HepG2 (cell line): ENCODE data around the gene ZSWIM9. TPM values are rescaled to one million over a fixed set of nuclear protein-coding genes. Genes with fewer than 3 reads are reported as not detected.

Experiments used
- DDIT3 ChIP-seq: sonication (generic); formaldehyde crosslinking; IDR thresholded peaks from 2 replicates; pipeline ENCODE4 v1.4.0; 2020; ENCODE audit warnings: mild to moderate bottlenecking, missing genetic modification reagents
- GABPA ChIP-seq, 2 experiments: IDR thresholded peaks; 2 replicates each; pipeline ENCODE4 v1.6.1; 2011 to 2016; ENCODE audit warnings: low read depth in 2 of 2, low read length in 1 of 2, missing biosample characterization in 1 of 2, missing genetic modification characterization in 1 of 2
- HOXA3 ChIP-seq: sonication (generic); formaldehyde crosslinking; IDR thresholded peaks from 2 replicates; pipeline ENCODE4 v1.5.0; 2020; ENCODE audit warnings: missing genetic modification reagents
- MED1 ChIP-seq: sonication (generic); formaldehyde crosslinking; IDR thresholded peaks from 2 replicates; pipeline ENCODE4 v1.4.0; 2020; ENCODE audit warnings: missing genetic modification reagents
- NFE2L2 ChIP-seq: fragments of 150-350 bp; IDR thresholded peaks from 2 replicates; pipeline ENCODE4 v1.6.1; 2014; ENCODE audit warnings: low read length
- NFYC ChIP-seq: IDR thresholded peaks from 2 replicates; pipeline ENCODE4 v1.6.1; 2016; ENCODE audit warnings: missing genetic modification reagents, missing compliant biosample characterization
- PAWR ChIP-seq: sonication (generic); formaldehyde crosslinking; IDR thresholded peaks from 2 replicates; pipeline ENCODE4 v1.4.0; 2020; ENCODE audit warnings: missing genetic modification reagents, mild to moderate bottlenecking, borderline replicate concordance
- REPIN1 ChIP-seq: sonication (generic); formaldehyde crosslinking; IDR thresholded peaks from 2 replicates; pipeline ENCODE4 v1.8.0; 2022; ENCODE audit warnings: missing genetic modification reagents, low read depth, mild to moderate bottlenecking, borderline replicate concordance
- TOPORS ChIP-seq: sonication (generic); formaldehyde crosslinking; IDR thresholded peaks from 2 replicates; pipeline ENCODE4 v1.8.0; 2023; ENCODE audit warnings: mild to moderate bottlenecking, missing genetic modification reagents
- ZNF441 ChIP-seq: sonication (generic); formaldehyde crosslinking; IDR thresholded peaks from 2 replicates; pipeline ENCODE4 v1.7.0; 2021; ENCODE audit warnings: missing genetic modification reagents, borderline replicate concordance
- ZNF674 ChIP-seq: sonication (generic); formaldehyde crosslinking; IDR thresholded peaks from 2 replicates; pipeline ENCODE4 v1.5.0; 2020; ENCODE audit warnings: low read depth, mild to moderate bottlenecking, missing genetic modification reagents
- ZNF7 ChIP-seq: IDR thresholded peaks from 2 replicates; pipeline ENCODE4 v1.6.1; 2016; ENCODE audit warnings: missing biosample characterization, missing genetic modification reagents
- ZNF720 ChIP-seq: sonication (generic); formaldehyde crosslinking; IDR thresholded peaks from 2 replicates; pipeline ENCODE4 v1.4.0; 2020; ENCODE audit warnings: missing genetic modification reagents
- ZNF891 ChIP-seq: sonication (generic); formaldehyde crosslinking; IDR thresholded peaks from 2 replicates; pipeline ENCODE4 v1.5.0; 2020; ENCODE audit warnings: mild to moderate bottlenecking, missing genetic modification reagents
- polyA plus RNA-seq, 8 experiments: library from polyadenylated mRNA; depleted of rRNA in 3 of 8; stranded (reverse) in 7 of 8; unstranded in 1 of 8; fragments of >200 nt; fragmentation: Illumina TruSeq in 4 of 8; extraction: Trizol in 4 of 8; gene quantifications; 2 replicates each; pipeline versions ENCODE4 v1.2.1 to v1.2.3, GENCODE V29; 2011 to 2016; ENCODE audit warnings: low read depth in 4 of 8, missing spikeins in 1 of 8, mixed read lengths in 1 of 8; ENCODE audit not compliant: insufficient read depth in 1 of 8
- total RNA-seq, 5 experiments: library from RNA; depleted of rRNA; stranded (reverse); fragments of >200 nt; fragmentation: Illumina TruSeq; extraction: Trizol; gene quantifications; 2 replicates each; pipeline ENCODE4 v1.2.3, GENCODE V29; 2016; ENCODE audit warnings: low read depth in 1 of 5
- TF ChIP-seq, protein P1 (sequence below): fragments of 450-650 bp; IDR thresholded peaks from 2 replicates; pipeline ENCODE4 v1.6.1; 2017
- TF ChIP-seq, protein P2 (sequence below): sonication (generic); formaldehyde crosslinking; IDR thresholded peaks from 2 replicates; pipeline ENCODE4 v1.4.0; 2020; ENCODE audit warnings: missing genetic modification reagents

ZSWIM9 gene
- total and polyA plus RNA-seq, 2 of the 13 experiments (the other 11 are each of a cell fraction or from before 2014, with no cell fraction given) = 0.18 to 1.1 TPM

- TF ChIP-seq DDIT3 (CRISPR knock-in tag) (no peak), ZNF7 (CRISPR knock-in tag) (no peak), REPIN1 (CRISPR knock-in tag) (no peak), ZNF674 (CRISPR knock-in tag) (no peak), HOXA3 (CRISPR knock-in tag) (no peak), ZNF891 (CRISPR knock-in tag) (no peak), TOPORS (CRISPR knock-in tag) (no peak), NFE2L2 (no peak), MED1 (CRISPR knock-in tag) (no peak), PAWR (CRISPR knock-in tag) (no peak), GABPA (IDR thresholded peaks at IDR 0.05; ENCODE audit: low read depth, low read length) (peak; percentile 44), GABPA (CRISPR knock-in tag; IDR thresholded peaks at IDR 0.05; ENCODE audit: low read depth) (peak; percentile 80), NFYC (CRISPR knock-in tag) (no peak), ZNF720 (CRISPR knock-in tag) (no peak), ZNF441 (CRISPR knock-in tag) (no peak)
- TF ChIP-seq, protein P1, sequence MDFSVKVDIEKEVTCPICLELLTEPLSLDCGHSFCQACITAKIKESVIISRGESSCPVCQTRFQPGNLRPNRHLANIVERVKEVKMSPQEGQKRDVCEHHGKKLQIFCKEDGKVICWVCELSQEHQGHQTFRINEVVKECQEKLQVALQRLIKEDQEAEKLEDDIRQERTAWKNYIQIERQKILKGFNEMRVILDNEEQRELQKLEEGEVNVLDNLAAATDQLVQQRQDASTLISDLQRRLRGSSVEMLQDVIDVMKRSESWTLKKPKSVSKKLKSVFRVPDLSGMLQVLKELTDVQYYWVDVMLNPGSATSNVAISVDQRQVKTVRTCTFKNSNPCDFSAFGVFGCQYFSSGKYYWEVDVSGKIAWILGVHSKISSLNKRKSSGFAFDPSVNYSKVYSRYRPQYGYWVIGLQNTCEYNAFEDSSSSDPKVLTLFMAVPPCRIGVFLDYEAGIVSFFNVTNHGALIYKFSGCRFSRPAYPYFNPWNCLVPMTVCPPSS = no peak
- TF ChIP-seq, protein P2, sequence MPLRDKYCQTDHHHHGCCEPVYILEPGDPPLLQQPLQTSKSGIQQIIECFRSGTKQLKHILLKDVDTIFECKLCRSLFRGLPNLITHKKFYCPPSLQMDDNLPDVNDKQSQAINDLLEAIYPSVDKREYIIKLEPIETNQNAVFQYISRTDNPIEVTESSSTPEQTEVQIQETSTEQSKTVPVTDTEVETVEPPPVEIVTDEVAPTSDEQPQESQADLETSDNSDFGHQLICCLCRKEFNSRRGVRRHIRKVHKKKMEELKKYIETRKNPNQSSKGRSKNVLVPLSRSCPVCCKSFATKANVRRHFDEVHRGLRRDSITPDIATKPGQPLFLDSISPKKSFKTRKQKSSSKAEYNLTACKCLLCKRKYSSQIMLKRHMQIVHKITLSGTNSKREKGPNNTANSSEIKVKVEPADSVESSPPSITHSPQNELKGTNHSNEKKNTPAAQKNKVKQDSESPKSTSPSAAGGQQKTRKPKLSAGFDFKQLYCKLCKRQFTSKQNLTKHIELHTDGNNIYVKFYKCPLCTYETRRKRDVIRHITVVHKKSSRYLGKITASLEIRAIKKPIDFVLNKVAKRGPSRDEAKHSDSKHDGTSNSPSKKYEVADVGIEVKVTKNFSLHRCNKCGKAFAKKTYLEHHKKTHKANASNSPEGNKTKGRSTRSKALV = no peak
- TF ChIP-seq, all 625 proteins: peak for 6
Observed at GRCh38 chr19:48169578-48169938, 922 bp upstream of the ZSWIM9 start (continued).
